WTC11 (cell line): ENCODE results near the gene CLEC4E.

Source experiments
- ATF3 ChIP-seq: sonication (generic); formaldehyde crosslinking; conservative IDR thresholded peaks from 2 replicates; pipeline ENCODE4 v1.8.1; 2022; ENCODE audit warnings: mild to moderate bottlenecking, missing genetic modification reagents
- JUN ChIP-seq: sonication (generic); formaldehyde crosslinking; IDR thresholded peaks from 2 replicates; pipeline ENCODE4 v1.8.0; 2023; ENCODE audit warnings: mild to moderate bottlenecking, missing genetic modification reagents
- STAT6 ChIP-seq: sonication (generic); formaldehyde crosslinking; conservative IDR thresholded peaks from 2 replicates; pipeline ENCODE4 v1.8.1; 2023; ENCODE audit warnings: mild to moderate bottlenecking, low read depth, missing genetic modification reagents, moderate library complexity
- TF ChIP-seq, protein P1 (sequence below): sonication (generic); formaldehyde crosslinking; IDR thresholded peaks from 2 replicates; pipeline ENCODE4 v1.8.1; 2022; ENCODE audit warnings: mild to moderate bottlenecking, missing genetic modification reagents, moderate library complexity, borderline replicate concordance

GRCh38 chr12:8513256-8513655, 27.4 kb downstream of the CLEC4E start, which contains the start of gene CLEC4D:
- no peak for TF ChIP-seq STAT6 (CRISPR knock-in tag)
- TF ChIP-seq, protein P1, sequence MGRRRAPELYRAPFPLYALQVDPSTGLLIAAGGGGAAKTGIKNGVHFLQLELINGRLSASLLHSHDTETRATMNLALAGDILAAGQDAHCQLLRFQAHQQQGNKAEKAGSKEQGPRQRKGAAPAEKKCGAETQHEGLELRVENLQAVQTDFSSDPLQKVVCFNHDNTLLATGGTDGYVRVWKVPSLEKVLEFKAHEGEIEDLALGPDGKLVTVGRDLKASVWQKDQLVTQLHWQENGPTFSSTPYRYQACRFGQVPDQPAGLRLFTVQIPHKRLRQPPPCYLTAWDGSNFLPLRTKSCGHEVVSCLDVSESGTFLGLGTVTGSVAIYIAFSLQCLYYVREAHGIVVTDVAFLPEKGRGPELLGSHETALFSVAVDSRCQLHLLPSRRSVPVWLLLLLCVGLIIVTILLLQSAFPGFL (CRISPR knock-in tag), result no peak
- TF ChIP-seq ATF3 (CRISPR knock-in tag), result no peak
- TF ChIP-seq JUN (CRISPR knock-in tag), result no peak
